Hepatocyte (in vitro differentiated cells): ENCODE data around the gene SUGP2.

ENCODE experiments used
- CTCF ChIP-seq: fragments of 200-600 bp; sonication (generic); IDR thresholded peaks from 2 replicates; pipeline ENCODE4 v1.5.1; 2016; ENCODE audit warnings: antibody characterized with exemption, mild to moderate bottlenecking; ENCODE audit not compliant: poor library complexity
- EZH2 ChIP-seq: fragments of 200-600 bp; sonication (generic); IDR thresholded peaks from 2 replicates; pipeline ENCODE4 v1.6.1; 2016; ENCODE audit warnings: antibody characterized with exemption, mild to moderate bottlenecking, borderline replicate concordance
- EZH2phosphoT487 ChIP-seq: fragments of 200-600 bp; sonication (generic); IDR thresholded peaks from one replicate; pipeline ENCODE4 v1.6.1; 2018; ENCODE audit warnings: antibody characterized with exemption, mild to moderate bottlenecking, low read depth, moderate library complexity; ENCODE audit not compliant: unreplicated experiment, severe bottlenecking

DNA sequence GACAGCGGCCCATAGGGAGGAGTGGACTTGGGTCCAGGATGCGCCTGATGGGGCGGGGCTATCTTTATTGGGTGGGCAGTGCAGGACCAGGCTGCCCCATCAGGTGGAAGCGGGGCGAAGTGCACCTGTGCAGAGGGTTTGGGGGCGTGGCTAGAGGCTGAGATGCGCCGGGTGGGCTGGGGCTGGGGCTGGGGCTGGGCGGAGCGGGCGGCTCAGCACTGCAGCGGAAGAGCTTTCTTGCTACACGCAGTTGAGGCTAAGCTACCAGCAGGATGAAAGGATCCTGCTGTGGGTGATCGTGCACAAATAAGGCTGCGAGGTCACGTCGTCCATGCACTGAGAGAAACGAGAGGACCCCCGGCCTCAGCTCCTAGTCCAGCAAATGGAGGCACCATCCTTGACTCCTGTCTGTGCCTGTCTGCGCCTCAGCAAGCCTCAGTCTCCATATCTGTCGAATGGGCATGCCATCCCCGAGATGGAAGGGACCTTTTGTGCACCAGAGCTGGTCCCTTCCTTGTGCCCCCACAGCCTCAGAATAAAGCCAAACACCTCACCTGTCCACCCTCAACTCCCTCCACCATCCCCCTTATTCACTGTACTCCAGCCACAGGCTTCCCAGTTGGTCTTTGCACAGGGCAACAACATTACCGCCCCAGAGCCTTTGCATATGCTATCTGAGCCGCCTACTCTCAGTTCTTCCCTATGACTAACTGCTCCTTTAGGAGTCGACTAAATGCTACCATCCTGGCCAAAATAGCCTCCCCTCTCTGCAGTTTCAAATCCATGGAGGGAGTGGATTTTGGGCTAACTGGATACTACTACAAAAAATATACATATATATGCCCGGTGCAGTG is 71.3 kb downstream of the SUGP2 start:
- TF ChIP-seq CTCF (no peak), EZH2 (no peak), EZH2phosphoT487 (no peak)
